Activated T-cell treated with anti-CD3 and anti-CD28 coated beads for 48 hours (primary cell): ENCODE measurements around the gene ZBTB7A.

Experiments
- DNase-seq: peaks from one replicate; pipeline ENCODE4 v3.0.0-alpha.2; 2020; ENCODE audit warnings: low read depth

ZBTB7A gene

GRCh38 chr19:4068047-4068966, 1.6 kb upstream of the ZBTB7A start:
- no peak for DNase-seq

GRCh38 chr19:4067396-4068046, 822 bp upstream of the ZBTB7A start:
- DNase-seq, result no peak

GRCh38 chr19:4066176-4066606, 508 bp downstream of the ZBTB7A start:
- DNase-seq, result no peak

- DNase-seq, result peak; percentile 98
Observed at GRCh38 chr19:4065430-4066175, 1.1 kb downstream of the ZBTB7A start.

- no peak for DNase-seq
Observed at GRCh38 chr19:4064496-4065260, 2.0 kb downstream of the ZBTB7A start.

- DNase-seq, result no peak
Observed at GRCh38 chr19:4064149-4064495, 2.6 kb downstream of the ZBTB7A start.

GRCh38 chr19:4063369-4064148, 3.1 kb downstream of the ZBTB7A start:
- no peak for DNase-seq

GRCh38 chr19:4062419-4063368, 4.0 kb downstream of the ZBTB7A start:
- no peak for DNase-seq

- DNase-seq, result no peak
Observed at GRCh38 chr19:4061683-4062418, 4.8 kb downstream of the ZBTB7A start.

- DNase-seq, result no peak
Observed at GRCh38 chr19:4061178-4061682, 5.5 kb downstream of the ZBTB7A start.

- DNase-seq, result no peak
Observed at GRCh38 chr19:4060621-4061177, 6.0 kb downstream of the ZBTB7A start.

GRCh38 chr19:4059891-4060620, 6.6 kb downstream of the ZBTB7A start:
- peak; percentile 44 for DNase-seq

GRCh38 chr19:4059453-4059871, 7.2 kb downstream of the ZBTB7A start:
- DNase-seq, result no peak

GRCh38 chr19:4058693-4059452, 7.8 kb downstream of the ZBTB7A start:
- no peak for DNase-seq

- peak; percentile 56 for DNase-seq
Observed at GRCh38 chr19:4057931-4058692, 8.6 kb downstream of the ZBTB7A start.

GRCh38 chr19:4055209-4055552, 11.5 kb downstream of the ZBTB7A start:
- no peak for DNase-seq
